Medulla oblongata (tissue), 1 donor: ENCODE data around the gene AKAP3.

Experiments used
- DNase-seq: peaks from one replicate; pipeline ENCODE4 v3.0.0-alpha.2; 2015; ENCODE audit errors: extremely low spot score

Gene AKAP3

GRCh38 chr12:4648501-4649357 is at the start of gene AKAP3, which contains the start of gene NDUFA9:
AKAP3 (minus strand) TSS chr12:4649051; CDS start chr12:4638196, 10,855 bp downstream.
NDUFA9 (plus strand) TSS chr12:4649114; CDS start chr12:4649127, 13 bp downstream.
- peak; percentile 89 for DNase-seq

- DNase-seq, result no peak
Measured at GRCh38 chr12:4690760-4691159, 41.9 kb upstream of the AKAP3 start.

- DNase-seq, result no peak
Measured at GRCh38 chr12:4685317-4685716, 36.5 kb upstream of the AKAP3 start.

- no peak for DNase-seq
Measured at GRCh38 chr12:4681732-4682131, 32.9 kb upstream of the AKAP3 start.

- DNase-seq, result no peak
Measured at GRCh38 chr12:4679711-4680110, 30.9 kb upstream of the AKAP3 start.

- DNase-seq, result no peak
Measured at GRCh38 chr12:4665236-4665635, 16.4 kb upstream of the AKAP3 start.

GRCh38 chr12:4663971-4664505 is 15.2 kb upstream of the AKAP3 start:
- no peak for DNase-seq

GRCh38 chr12:4653691-4654090 is 4.8 kb upstream of the AKAP3 start:
- no peak for DNase-seq

- no peak for DNase-seq
Measured at GRCh38 chr12:4653257-4653656, 4.4 kb upstream of the AKAP3 start.

GRCh38 chr12:4649358-4649661 is 459 bp upstream of the AKAP3 start:
- DNase-seq, result no peak

- no peak for DNase-seq
Measured at GRCh38 chr12:4648104-4648500, 749 bp downstream of the AKAP3 start.

GRCh38 chr12:4645023-4645422 is 3.8 kb downstream of the AKAP3 start:
- no peak for DNase-seq

- DNase-seq, result no peak
Measured at GRCh38 chr12:4643747-4644146, 5.1 kb downstream of the AKAP3 start.

GRCh38 chr12:4630262-4630661 is 18.6 kb downstream of the AKAP3 start:
- DNase-seq, result no peak

- DNase-seq, result no peak
Measured at GRCh38 chr12:4628406-4628805, 20.4 kb downstream of the AKAP3 start.

GRCh38 chr12:4626543-4626942 is 22.3 kb downstream of the AKAP3 start:
- no peak for DNase-seq

GRCh38 chr12:4621511-4621910 is 27.3 kb downstream of the AKAP3 start:
- no peak for DNase-seq

GRCh38 chr12:4615667-4616066 is 33.2 kb downstream of the AKAP3 start:
- peak; percentile 73 for DNase-seq

GRCh38 chr12:4610481-4610880 is 38.4 kb downstream of the AKAP3 start:
- DNase-seq, result no peak

GRCh38 chr12:4609071-4609470 is 39.8 kb downstream of the AKAP3 start:
- DNase-seq, result no peak

- DNase-seq, result no peak
Measured at GRCh38 chr12:4607056-4607455, 41.8 kb downstream of the AKAP3 start.

- DNase-seq, result peak; percentile 95
Measured at GRCh38 chr12:4604684-4605193, 44.1 kb downstream of the AKAP3 start.

GRCh38 chr12:4603946-4604345 is 44.9 kb downstream of the AKAP3 start:
- DNase-seq, result no peak
